Measurements from ENCODE around the gene MYLIP. TPM values are rescaled to one million over a fixed set of nuclear protein-coding genes. Genes with fewer than 3 reads are reported as not detected.
A peak's percentile ranks its signal among the peaks of the same experiment; 100 is the strongest.

Gene MYLIP
- total RNA-seq, result 37.3 and 40.6 TPM in 2 replicates
- 40.6 TPM for total RNA-seq (2013)
- polyA plus RNA-seq, result 104 and 139 TPM in 2 replicates
- 134 and 199 TPM in 2 replicates for polyA minus RNA-seq

DNA sequence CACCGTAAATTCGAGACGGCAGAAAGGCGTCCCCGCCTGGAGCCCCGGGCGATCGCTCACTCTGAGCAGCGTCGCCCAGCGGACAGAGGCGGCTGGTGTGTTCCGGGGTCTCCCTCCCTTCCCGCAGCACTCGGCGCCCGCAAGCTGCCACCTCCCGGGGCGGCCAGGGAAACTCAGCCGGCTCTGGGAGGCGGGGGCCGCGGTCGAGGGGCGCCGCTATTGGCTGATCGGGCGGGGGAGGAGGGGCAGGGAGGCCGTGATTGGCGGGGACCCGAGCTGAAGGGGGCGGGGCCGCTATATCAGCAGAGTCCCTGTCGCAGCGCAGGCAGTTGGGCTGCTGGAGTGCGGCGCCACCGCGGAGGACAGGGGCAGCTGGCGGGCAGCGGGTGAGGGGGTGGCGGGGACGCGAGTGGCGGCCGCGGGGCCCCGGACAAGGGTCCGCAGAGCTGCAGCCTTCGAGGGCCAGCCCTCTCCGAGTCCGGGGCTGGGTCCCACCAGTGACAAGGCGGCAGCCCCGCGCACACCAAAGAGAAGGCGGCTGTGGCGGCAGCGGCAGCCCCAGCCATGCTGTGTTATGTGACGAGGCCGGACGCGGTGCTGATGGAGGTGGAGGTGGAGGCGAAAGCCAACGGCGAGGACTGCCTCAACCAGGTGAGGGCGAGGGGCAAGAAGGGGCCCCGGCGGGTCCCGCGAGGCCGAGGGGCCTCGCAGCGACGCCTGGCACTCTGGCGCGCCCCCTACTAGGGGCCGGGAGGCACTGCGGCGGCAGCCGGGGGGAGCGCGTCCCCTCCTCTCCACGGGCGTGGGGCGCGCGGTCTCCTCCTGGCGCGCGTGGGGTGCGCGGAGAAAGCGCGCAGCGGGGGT, at the start of gene MYLIP:
Gene MYLIP (plus strand): TSS at position 328 of the 864 bp plus-strand sequence. CDS start 237 bp downstream, at position 565.
- Histone ChIP-seq H2AFZ (ENCODE audit: insufficient read depth, low read depth, low read length, poor library complexity, severe bottlenecking) (peak within 1 kb of the TSS; percentile 60), H3K9me3 (ENCODE audit: control extremely low read depth in 1 of 3, control insufficient read depth in 2 of 3, insufficient read depth in 1 of 3, low read length in 2 of 3) (no peaks in the 10 kb centered on the region), H3K9ac (ENCODE audit: low read length) (peak within 1 kb of the TSS; percentile 99), H3K79me2 (ENCODE audit: control insufficient read depth, insufficient read depth, low read length) (peaks cover 56% of the 10 kb centered on the region), H4K20me1 (ENCODE audit: control insufficient read depth, insufficient read depth, low read length, poor library complexity, severe bottlenecking) (peaks cover 51% of the 10 kb centered on the region), H3K4me3 (ENCODE audit: control extremely low read depth in 1 of 5, extremely low read depth in 1 of 5, insufficient read depth in 1 of 5, low read depth in 2 of 5, low read length in 4 of 5) (peak within 1 kb of the TSS; percentile 82 to 99 (median 94)), H3K27me3 (replicated peaks in 1 of 4; ENCODE audit: control extremely low read depth in 1 of 4, control insufficient read depth in 3 of 4, insufficient read depth in 4 of 4, low read length in 3 of 4) (no peaks in the 10 kb centered on the region), H3K4me2 (replicated peaks; ENCODE audit: low read depth, low read length, poor library complexity, severe bottlenecking) (peak within 1 kb of the TSS; percentile 87), H3K27ac (ENCODE audit: low read length in 2 of 2) (peak within 1 kb of the TSS; percentile 92 to 95), H3K4me1 (ENCODE audit: control insufficient read depth in 2 of 2, insufficient read depth in 2 of 2, low read length in 2 of 2) (peaks cover 28 to 44% of the 10 kb centered on the region in 2 donors), H3K36me3 (replicated peaks in 1 of 2; ENCODE audit: control extremely low read depth in 1 of 2, control insufficient read depth in 1 of 2, extremely low read depth in 1 of 2, insufficient read depth in 2 of 2, low read length in 1 of 2) (peaks cover 0 to 11% of the 10 kb centered on the region in 2 experiments)
- no peaks in the 10 kb centered on the region for H3K9me3 Mint-ChIP-seq (ENCODE audit: insufficient read depth)
- under 1% methylated on average over 95 of the region's 95 CpGs for WGBS (ENCODE audit: insufficient coverage)
- ATAC-seq (ENCODE audit: low read depth), result peak; percentile 86
- H3K27me3 Mint-ChIP-seq, result peaks cover 6% of the 10 kb centered on the region
- TF ChIP-seq, protein P1, sequence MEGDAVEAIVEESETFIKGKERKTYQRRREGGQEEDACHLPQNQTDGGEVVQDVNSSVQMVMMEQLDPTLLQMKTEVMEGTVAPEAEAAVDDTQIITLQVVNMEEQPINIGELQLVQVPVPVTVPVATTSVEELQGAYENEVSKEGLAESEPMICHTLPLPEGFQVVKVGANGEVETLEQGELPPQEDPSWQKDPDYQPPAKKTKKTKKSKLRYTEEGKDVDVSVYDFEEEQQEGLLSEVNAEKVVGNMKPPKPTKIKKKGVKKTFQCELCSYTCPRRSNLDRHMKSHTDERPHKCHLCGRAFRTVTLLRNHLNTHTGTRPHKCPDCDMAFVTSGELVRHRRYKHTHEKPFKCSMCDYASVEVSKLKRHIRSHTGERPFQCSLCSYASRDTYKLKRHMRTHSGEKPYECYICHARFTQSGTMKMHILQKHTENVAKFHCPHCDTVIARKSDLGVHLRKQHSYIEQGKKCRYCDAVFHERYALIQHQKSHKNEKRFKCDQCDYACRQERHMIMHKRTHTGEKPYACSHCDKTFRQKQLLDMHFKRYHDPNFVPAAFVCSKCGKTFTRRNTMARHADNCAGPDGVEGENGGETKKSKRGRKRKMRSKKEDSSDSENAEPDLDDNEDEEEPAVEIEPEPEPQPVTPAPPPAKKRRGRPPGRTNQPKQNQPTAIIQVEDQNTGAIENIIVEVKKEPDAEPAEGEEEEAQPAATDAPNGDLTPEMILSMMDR (IDR thresholded peaks at IDR 0.05), result peak; percentile 65
- TF ChIP-seq EZH2 (IDR thresholded peaks at IDR 0.05; ENCODE audit: borderline replicate concordance, insufficient read depth, low read depth, low read length, poor library complexity, severe bottlenecking), result no peak
- CTCF ChIA-PET, result interaction anchor here (0.5 to 12.2 kb wide), 31 partner anchors 8 to 1375 kb away, joined by 3 to 123 read pairs (median 4); no protein-coding TSS in a partner anchor
- H3K4me3 Mint-ChIP-seq, result peak within 1 kb of the TSS; percentile 96
- peak within 1 kb of the TSS; percentile 94 for H3K27ac Mint-ChIP-seq
- POLR2A ChIA-PET, result interaction anchor here (0.9 to 1.2 kb wide), 7 partner anchors 24 to 437 kb away, joined by 3 to 9 read pairs (median 4); no protein-coding TSS in a partner anchor
- intact Hi-C loops (cut with micrococcal nuclease), result loop anchor here (1.0 to 5.0 kb wide), 7 partner anchors 54 to 467 kb away; no protein-coding TSS in a partner anchor
- peaks cover 50% of the 10 kb centered on the region for H3K4me1 Mint-ChIP-seq
- DNase-seq, result peak; percentile 98

DNA sequence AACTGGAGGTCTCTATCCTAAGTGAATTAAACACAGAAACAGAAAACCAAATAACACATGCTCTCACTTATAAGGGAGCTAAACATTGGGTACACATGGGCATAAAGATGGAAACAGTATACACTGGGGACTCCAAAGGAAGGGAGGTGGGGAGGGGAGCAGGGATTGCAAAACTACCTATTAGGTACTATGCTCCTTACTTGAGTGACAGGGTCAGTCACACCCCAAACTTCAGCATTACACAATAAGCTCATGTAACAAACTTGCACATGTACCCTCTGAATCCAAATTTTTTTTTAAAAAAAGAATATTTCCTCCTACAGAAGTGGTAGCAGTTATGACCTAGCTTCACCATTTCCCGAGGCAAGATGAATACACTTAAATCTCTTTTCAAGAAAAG, 49.5 kb upstream of the MYLIP start:
- Histone ChIP-seq H3K27me3 (replicated peaks in 1 of 4; ENCODE audit: control extremely low read depth in 1 of 4, control insufficient read depth in 3 of 4, insufficient read depth in 4 of 4, low read length in 3 of 4) (no peaks in the 10 kb centered on the region), H3K4me3 (ENCODE audit: control extremely low read depth in 1 of 5, extremely low read depth in 1 of 5, insufficient read depth in 1 of 5, low read depth in 2 of 5, low read length in 4 of 5) (no peak overlapping the region), H2AFZ (ENCODE audit: insufficient read depth, low read depth, low read length, poor library complexity, severe bottlenecking) (no peak overlapping the region), H3K4me1 (ENCODE audit: control insufficient read depth in 2 of 2, insufficient read depth in 2 of 2, low read length in 2 of 2) (peaks cover 11 to 12% of the 10 kb centered on the region in 2 donors), H3K9ac (ENCODE audit: low read length) (no peak overlapping the region), H3K27ac (ENCODE audit: low read length in 2 of 2) (no peak overlapping the region), H3K9me3 (ENCODE audit: control extremely low read depth in 1 of 3, control insufficient read depth in 2 of 3, insufficient read depth in 1 of 3, low read length in 2 of 3) (no peaks in the 10 kb centered on the region), H3K4me2 (replicated peaks; ENCODE audit: low read depth, low read length, poor library complexity, severe bottlenecking) (no peak overlapping the region), H3K79me2 (ENCODE audit: control insufficient read depth, insufficient read depth, low read length) (no peaks in the 10 kb centered on the region), H4K20me1 (ENCODE audit: control insufficient read depth, insufficient read depth, low read length, poor library complexity, severe bottlenecking) (no peaks in the 10 kb centered on the region), H3K36me3 (replicated peaks in 1 of 2; ENCODE audit: control extremely low read depth in 1 of 2, control insufficient read depth in 1 of 2, extremely low read depth in 1 of 2, insufficient read depth in 2 of 2, low read length in 1 of 2) (no peaks in the 10 kb centered on the region)
- no peak for TF ChIP-seq EZH2 (IDR thresholded peaks at IDR 0.05; ENCODE audit: borderline replicate concordance, insufficient read depth, low read depth, low read length, poor library complexity, severe bottlenecking)
- TF ChIP-seq, protein P1 (IDR thresholded peaks at IDR 0.05), result no peak
- CTCF ChIA-PET, result no interaction called here
- WGBS (ENCODE audit: insufficient coverage), result no CpG with 5 or more reads among the region's 1 CpG
- Mint-ChIP-seq H3K4me1 (peaks cover 13% of the 10 kb centered on the region), H3K27me3 (no peaks in the 10 kb centered on the region), H3K4me3 (no peak overlapping the region), H3K27ac (no peak overlapping the region), H3K9me3 (ENCODE audit: insufficient read depth) (no peaks in the 10 kb centered on the region)
- ATAC-seq (ENCODE audit: low read depth), result no peak
- intact Hi-C loops (cut with micrococcal nuclease), result no loop called here
- DNase-seq, result no peak
- POLR2A ChIA-PET, result no interaction called here

Data from B cell (primary cell).